ENCODE results near the gene CCZ1.
"Not testable (repeated sequence)": the region's sequence is repeated elsewhere in the genome, so short reads cannot be mapped to it uniquely, and the experiment has no call there.

The CCZ1 gene

DNA sequence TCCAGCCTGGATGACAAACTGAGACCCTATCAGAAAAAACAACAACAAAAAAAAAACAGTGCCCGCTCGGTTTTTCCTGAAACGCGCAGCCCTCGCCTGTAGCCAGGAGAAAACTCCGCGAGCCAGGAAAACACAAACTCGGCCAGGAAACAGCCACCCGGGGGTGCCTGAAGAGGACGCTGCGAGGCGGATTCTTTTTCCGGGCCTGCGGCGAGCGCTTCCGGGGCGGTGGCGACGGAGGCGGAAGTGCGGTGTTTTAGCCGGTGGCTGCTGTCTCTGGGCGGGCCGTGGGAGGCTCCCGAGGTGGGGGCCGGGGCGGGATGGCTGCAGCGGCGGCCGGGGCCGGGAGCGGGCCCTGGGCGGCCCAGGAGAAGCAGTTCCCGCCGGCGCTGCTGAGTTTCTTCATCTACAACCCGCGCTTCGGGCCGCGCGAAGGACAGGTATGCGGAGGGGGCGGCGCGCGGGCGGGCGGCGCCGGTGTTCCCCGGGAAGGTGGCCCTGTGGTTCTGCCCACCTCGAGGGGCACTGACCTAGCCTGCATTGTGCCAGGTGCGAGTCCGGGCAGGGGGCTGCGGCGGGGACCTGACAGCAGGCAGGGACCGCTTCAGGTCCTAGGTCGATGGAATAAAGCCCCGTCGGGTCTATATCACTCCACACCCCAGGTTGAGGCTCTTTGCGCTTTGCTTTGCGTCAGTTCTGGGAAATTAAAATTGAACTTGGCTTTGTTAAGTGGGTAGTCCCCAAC, at the start of gene CCZ1:
Gene CCZ1, plus strand, starts transcription at position 254 of the 745 bp plus-strand sequence. Its CDS starts 67 bp downstream, at position 321.
- peak in 1 of 2 donors; percentile 40 for DNase-seq

DNA sequence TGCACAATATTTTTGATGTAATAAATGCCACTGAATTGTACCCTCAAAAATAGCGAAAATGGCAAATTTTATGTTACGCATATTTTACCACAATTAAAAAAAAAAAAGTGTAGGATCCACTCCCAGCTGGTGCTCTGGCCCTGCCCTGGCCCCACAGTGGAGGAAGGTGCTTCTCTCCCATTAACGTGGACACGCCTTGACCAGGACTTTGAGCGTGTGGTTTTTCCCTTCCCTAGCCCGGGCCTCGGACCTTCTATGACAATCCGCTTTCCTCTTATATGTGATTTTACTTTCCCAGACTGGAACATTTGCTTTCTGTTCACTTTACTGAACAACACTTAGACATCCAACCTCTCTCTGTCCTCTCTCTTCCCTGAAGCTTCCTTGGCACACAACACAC, 47.6 kb upstream of the CCZ1 start:
- DNase-seq, result no peak

DNA sequence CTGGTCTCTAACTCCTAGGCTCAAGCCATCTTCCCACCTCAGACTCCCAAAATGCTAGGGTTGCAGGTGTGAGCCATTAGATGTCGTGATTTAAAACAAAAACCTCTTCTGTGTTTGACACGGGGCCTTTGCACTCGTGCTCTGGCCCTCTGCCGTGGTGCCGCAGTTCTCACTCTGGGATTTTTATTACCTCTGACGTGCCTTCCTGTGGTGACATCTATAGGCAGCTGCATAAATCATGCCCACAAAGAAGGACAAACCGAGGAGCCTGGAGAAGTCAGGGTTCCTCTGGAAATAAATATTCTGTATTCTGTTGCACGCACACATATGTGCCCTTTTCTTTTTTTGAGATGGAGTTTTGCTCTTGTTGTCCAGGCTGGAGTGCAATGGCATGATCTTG, 43.8 kb upstream of the CCZ1 start:
- no peak for DNase-seq

DNA sequence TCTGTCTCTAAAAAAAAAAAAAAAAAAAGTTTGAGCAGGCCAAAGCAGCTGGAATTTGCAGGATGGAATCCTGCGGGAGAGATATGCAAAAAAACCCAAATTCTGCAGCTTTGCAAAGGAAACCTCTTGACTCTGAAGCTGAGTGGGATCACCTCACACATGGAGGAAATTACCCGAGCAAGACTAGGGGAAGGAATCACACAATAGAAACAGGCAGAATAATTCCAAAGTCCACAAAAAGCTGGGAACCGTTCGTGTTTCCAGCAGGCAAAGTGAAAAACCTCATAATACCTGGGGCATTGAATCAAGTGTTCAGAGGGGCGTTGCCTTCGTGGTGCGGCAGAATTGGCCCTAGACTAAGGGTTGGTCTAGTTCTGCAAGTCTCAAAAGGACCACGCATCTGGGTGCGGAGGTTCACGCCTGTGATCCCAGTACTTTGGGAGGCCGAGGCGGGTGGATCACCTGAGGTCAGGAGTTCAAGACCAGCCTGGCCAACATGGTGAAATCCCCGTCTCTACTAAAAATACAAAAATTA, 41.4 kb upstream of the CCZ1 start:
- DNase-seq, result not testable (repeated sequence)

DNA sequence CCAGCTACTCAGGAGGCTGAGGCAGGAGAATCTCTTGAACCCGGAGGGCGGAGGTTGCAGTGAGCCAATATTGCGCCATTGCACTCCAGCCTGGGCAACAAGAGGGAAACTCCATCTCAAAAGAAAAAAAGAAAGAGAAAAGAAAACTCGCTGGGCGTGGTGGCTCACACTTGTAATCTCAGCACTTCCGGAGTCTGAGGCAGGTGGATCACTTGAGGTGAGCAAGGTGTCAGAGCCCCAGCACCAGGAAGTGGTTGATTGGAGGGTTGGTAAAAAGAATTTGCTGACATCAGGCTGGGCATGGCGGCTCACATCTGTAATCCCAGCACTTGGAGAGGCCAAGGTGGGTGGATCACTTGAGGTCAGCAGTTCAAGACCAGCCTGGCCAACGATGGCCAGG, 40.0 kb upstream of the CCZ1 start:
- DNase-seq, result not testable (repeated sequence)

DNA sequence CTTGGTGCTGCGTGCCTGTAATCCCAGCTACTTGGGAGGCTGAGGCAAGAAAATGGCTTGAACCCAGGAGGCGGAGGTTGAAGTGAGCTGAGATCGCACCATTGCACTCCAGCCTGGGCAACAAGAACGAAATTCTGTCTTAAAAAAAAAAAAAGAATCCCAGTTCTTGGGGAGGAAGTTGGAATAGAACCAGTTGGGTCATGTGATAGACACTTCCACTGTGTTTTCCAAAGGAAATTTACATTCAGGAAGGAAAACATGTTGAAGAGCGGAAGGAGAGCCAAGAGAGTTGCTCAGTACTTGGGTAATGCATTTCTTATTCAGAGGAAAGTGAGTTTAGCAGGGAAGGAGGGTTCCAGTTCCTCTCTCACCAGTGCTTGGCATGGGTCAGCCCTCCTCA, 37.3 kb upstream of the CCZ1 start:
- DNase-seq, result not testable (repeated sequence)

DNA sequence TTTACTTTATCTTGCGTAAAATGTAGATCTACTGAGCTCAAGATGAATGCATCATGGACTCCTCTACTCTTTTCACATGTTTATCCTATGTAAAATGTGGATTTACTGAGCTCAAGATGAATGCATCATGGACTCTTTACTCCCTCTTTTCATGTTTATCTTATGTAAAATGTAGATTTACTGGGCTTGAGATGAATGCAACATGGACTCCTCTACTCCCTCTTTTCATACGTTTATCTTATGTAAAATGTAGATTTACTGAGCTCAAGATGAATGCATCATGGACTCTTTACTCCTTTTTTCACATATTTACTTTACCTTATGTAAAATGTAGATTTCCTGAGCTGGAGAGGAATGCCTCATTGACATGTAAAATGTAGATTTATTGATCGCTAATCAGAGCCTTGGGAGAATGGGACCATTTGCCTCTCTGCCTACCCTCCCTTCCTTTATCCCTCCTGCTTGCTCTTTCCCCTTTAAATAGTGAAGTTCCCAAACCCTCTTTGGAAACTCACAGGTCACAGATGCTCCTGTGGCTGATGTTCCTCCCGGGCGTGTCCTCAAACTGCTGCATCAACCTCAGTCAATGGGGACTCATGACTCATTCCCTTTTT, 35.7 kb upstream of the CCZ1 start:
- DNase-seq, result not testable (repeated sequence)

DNA sequence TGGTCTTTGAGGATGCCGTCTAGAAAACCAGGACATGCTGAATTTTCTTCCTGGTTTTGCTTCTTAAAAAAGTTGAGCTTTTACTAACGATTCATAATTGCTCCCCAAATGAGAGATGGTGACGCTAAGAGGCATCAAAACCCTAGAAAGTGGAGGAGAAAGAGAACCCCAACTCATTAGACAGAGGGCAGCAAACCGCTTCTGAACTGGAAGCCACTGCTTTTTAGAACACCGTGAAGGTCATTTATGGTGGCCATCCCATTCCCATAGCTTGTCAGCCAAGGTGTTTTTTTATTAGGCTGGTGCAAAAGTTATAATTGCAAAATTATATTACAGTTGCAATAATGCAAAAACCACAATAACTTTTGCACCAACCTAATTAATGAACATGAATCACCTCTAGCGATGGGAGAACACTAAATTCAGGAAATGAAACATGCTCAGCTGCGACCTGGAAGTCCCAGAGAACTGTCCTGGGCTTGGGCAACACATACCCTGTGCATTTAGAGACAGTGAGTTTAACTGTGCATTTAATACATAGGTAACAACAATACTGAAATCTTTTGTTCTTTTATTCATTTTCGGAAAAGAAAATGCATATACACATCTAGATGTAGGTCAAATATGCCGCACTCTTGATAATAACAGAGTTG, 33.1 kb upstream of the CCZ1 start:
- DNase-seq, result peak in 1 of 2 donors; percentile 6

DNA sequence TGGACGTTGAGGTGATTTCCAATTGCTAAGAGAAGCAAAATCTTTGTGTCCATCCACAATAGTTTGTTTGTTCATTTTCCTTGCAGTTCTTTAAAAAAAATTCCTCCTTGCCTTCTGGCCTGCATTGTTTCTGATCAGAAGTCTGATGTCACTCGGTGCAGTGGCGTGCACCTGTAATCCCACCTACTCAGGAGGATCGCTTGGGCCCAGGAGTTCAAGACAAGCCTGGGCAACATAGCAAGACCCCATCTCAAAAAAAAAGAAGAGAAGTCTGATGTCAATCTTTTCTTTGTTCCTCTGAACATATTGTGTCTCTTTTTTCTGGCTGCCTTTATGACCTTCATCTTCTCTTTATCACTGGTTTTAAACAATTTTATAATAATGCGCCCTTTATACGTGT, 31.5 kb upstream of the CCZ1 start:
- no peak for DNase-seq

DNA sequence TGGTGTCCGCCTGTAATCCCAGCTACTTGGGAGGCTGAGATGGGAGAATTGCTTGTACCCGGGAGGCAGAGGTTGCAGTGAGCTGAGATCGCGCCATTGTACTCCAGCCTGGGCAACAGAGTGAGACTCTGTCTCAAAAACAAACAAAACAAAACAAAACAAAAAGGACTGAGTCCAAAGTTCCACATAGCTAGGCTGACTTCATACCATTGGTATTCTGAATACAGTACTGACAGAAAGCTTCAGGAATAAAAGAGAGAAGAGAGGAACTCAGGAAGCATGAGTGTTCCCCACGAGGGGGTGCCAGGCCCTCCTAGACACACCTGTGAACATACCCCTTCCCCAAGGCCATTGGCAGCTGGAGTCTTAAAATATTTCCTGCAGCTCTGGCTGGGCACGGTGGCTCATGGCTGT, 29.6 kb upstream of the CCZ1 start:
- not testable (repeated sequence) for DNase-seq

DNA sequence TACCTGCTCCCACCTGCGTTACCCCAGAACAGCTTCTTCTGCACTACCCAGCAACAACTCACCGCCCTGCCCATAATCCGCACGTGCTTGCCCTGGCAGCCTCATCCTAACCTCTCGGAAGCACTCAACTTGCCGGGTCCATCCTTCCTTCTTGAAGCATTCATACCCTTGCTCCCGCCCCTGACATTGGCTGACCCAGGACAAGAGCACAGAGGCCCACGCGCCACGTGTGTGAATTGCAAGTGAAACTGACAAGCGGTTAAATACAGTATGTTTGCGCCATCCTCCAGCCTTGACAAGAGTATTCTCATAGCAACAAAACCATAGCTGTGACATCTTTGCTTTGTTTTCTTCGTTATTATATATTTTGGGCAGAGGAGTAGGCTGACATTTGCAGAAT, 28.8 kb upstream of the CCZ1 start:
- no peak for DNase-seq

DNA sequence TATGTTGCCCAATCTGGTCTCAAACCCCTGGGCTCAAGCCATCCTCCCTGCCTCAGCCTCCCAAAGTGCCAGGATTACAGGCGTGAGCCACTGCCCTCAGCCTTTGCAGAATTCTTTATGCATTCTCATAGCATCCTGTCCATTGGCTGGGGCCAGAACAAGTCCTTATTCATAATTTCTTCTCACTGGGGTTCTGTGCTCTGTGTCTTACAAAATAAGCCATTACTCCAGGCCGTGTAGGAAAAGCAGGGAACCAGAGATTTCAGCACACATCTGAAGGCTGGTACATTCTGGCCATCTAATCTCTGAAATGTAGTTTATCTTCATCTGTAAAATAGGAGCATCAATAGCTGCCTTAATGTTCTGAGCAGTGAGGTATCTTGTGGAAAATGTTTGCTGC, 28.2 kb upstream of the CCZ1 start:
- DNase-seq, result no peak

DNA sequence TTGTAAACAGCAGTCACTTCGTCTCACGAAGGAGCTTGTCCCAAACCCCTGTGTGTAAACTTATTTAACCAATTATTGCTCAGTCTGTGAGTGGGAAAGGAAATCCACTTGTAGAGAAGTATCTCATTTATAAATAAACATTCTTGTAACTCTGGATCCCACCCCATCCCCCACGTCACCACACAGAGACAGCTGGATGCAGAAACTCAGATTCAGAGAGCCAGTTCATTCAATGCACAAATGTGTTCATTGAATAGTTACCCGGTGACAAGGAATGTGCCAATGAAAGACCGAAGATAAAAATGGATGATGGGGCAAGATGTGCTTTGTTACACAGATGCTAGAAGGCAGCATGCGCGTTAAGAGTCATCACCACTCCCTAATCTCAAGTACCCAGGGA, 26.2 kb upstream of the CCZ1 start:
- peak in 1 of 2 donors; percentile 38 for DNase-seq

DNA sequence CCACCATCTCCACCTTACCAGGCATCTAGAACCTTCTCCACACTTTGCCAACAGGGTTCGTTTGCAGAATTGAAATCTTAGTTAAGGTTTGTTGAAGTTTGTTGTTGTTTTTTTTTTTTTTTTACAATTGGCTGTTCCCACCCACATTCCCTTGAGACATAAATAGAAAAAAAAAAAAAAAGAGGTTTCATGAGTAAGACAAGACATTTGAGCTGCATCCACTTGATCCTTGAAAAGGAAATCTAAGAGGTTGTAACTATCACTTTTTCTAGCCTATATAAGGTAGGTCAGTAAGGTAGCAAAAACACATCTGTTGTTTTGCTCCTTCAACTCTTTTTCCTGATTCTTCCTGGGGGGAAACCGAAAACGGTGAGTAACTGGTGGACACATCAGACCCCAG, 18.9 kb upstream of the CCZ1 start:
- not testable (repeated sequence) for DNase-seq

DNA sequence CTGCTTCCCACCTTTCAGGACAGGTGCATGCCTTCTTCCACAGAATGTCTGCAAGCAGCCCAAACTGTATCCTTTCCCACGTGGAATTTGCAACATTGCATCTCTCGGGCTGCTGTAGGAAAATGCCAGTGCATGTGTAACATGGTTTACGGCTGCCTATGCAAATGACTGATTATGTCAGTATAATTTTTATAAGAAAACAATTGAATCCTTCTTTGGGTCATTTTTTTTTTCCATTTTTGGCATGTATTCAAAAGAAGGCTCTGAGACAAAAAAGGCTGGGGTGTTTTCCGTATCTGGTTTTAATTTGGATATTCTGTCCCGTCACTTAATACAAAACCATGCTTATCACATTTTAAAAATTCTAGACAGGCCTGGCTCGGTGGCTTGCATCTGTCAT, 18.4 kb upstream of the CCZ1 start:
- peak in 1 of 2 donors; percentile 18 for DNase-seq

DNA sequence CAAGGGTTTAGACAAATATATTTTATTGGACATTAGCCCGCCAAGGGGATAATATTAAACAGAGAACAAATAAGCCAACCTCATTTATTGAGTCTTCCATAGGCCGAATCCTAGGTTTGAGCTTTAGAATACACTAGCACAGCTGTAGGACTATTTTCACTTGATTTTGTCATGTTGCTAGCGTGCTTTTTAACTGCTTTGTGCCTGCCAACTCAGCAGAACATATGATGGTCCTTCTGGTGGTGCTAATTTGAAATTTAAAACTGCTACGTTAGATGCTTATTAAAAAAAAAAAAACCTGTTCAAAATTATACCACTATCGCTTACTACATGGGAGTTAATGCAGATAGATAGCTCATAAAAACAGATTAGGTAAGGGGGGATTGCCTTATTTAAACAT, 14.1 kb upstream of the CCZ1 start:
- DNase-seq, result peak in 1 of 2 donors; percentile 13

DNA sequence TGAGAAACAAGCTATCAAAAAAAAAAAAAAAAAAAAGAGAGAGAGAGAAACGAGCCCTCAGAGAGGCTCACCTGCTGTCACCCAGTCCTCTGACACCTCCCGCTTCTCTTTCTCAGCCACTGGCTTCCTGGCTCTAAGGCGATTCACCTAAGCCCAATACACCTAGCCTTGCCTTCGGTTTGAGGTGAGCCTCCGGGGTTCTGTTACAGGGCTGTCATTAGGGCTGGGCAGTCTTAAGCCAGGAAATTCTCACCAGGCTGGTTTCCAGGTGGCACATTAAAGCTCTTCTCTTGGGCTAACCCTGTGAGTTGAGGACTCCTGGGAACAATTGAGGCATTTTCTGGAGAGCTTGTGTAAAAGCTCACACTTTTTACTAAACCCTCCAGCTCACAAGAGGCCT, 10.5 kb upstream of the CCZ1 start:
- DNase-seq, result not testable (repeated sequence)

DNA sequence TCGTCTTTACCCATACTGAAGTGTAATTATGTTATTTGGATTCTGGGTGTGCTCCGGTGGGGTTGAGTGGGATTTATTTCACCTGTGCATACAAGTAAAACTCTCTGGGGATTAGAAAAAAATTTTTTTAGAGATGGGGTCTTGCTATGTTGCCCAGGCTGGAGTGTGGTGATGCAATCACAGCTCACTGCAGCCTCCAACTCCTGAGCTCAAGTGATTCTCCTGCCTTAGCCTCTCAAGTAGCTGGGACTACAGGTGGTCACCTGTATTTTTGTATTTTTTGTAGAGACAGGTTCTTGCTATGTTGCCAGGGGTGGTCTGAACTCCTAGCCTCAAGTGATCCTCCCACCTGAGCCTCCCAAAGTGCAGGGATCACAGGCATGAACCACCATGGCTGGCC, 8.3 kb upstream of the CCZ1 start:
- not testable (repeated sequence) for DNase-seq

DNA sequence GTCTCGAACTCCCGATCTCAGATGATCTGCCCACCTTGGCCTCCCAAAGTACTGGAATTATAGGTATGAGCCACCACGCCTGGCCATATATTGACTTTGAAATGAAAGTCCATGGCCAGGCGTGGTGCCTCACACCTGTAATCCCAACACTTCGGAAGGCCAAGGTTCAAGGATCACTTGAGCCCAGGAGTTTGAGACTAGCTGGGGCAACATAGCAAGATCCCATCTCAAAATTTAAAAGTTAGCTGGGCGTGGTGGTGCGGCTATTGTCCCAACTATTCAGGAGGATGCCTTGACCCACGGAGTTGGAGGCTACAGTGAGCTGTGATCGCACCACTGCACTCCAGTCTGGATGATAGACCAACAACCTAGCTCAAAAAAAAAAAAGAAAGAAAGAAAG, 6.0 kb upstream of the CCZ1 start:
- DNase-seq, result no peak

DNA sequence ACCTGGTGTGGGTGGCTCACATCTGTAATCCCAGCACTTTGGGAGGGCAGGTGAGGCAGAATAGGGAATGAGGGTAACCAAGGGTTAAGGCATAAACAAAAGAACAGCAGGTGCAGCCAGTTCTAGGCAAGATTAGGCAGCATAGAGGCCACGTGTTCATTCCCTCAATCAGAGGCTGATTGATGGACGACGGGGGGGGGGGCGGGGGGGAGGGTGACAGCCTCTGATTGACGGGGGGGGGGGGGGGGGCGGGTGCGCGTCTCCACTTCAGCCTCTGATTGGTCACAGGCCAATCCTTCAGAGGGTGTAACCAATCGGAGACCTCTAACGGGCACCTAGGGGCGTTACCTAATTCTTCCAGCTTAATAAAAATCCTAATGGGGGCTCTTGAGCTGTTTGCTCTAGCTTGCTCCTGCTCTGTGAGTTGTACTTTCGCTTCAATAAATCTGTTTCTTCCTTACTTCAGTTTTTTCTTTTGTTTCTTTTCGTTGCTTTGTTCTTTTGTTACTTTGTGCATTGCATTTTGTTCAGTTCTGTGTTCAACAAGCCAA, 1.1 kb upstream of the CCZ1 start:
- peak; percentile 26 to 66 for DNase-seq

DNA sequence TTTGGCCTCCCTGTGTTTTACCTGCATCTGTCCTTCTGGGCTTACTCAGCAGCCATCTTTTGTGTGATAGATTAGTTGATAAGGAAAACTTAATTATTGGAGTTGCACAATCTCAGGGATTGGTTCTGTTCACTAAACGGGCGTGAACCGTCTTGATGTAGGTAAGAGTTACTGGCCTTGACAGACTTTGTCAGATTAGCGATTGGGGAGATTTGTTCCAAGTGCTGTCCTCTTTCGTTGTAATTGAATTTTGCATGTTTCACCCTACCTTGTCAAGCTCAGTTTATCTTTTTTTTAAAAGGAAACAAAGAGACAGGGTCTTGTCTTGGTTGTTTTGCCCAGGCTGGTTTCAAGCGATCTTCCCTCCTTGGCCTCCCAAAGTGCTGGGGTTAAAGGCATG, 4.5 kb downstream of the CCZ1 start:
- DNase-seq, result not testable (repeated sequence)

DNA sequence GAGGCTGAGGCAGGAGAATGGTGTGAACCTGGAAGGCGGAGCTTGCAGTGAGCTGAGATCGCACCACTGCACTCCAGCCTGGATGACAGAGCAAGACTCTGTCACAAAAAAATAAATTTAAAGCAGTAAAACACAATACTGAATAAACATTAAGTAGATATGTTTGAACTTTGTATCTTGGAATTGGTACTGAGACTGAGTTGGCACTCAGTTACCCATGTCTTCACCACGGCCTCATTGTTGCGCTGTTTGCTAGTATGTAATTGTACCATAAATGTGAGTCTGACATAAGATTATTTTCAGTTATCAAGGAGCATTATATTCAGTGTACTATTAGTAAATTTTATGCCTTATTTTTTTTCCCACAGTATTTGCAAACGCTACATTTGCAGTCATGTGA, 6.2 kb downstream of the CCZ1 start:
- not testable (repeated sequence) for DNase-seq

DNA sequence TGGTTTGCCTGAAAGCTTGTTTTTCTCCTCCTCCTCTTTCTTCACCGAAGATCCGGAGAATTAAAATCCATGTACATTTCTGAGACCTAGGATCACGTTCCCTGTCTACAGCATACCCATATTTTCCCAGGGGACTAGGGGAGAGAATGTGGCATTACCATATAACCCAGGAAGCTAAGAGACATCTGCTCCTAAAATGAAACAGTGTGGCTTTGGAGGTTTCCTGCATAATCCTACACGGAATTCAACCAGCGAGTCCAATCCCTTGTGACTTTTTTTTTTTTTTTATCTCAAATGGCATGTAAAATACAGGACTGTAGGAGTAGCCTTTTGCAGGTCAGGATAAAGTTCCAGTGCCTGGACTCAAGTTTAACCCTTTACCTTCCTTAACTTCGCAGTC, 10.3 kb downstream of the CCZ1 start:
- not testable (repeated sequence) for DNase-seq
